HepG2 (cell line): ENCODE data around the gene TPGS1. TPM values are rescaled to one million over a fixed set of nuclear protein-coding genes. Genes with fewer than 3 reads are reported as not detected.

ENCODE experiments used
- ATAC-seq: fragments of 200-7000 bp; cut with Tn5 transposase; 3 replicates; pipeline ENCODE4 v1.9.1; 2020; ENCODE audit warnings: mild to moderate bottlenecking, moderate library complexity
- BruUV-seq: library from RNA; stranded (reverse); fragments of 400-500 nt; replicated peaks from 2 replicates; lab custom pipeline; 2021; lab: Mats Ljungman, UMichigan
- CTCF ChIA-PET: fragments of 300-600 bp; formaldehyde crosslinking; extraction: SDS; loops from one replicate; lab custom pipeline; 2021; ENCODE audit warnings: low total read pairs, inconsistent platforms, low intra/inter-chr PET ratio; lab: Yijun Ruan, JAX
- POLR2A ChIA-PET: fragments of 350-600 bp; sonication (Branson Sonifier 250); formaldehyde crosslinking; loops from one replicate; lab custom pipeline; 2020; ENCODE audit warnings: antibody characterized with exemption, inconsistent platforms; lab: Yijun Ruan, JAX
- DNase-seq: peaks from one replicate; pipeline ENCODE4 v3.0.0-alpha.2; 2015; ENCODE audit warnings: low spot score
- FAIRE-seq: peaks from 3 replicates; lab custom pipeline; 2011; peaks lifted over from hg19 to GRCh38; lab: Jason Lieb, UNC
- H2AFZ ChIP-seq: one replicate; pipeline ENCODE4 v1.6.1; 2011; ENCODE audit warnings: low read length, inconsistent platforms
- H3K27ac ChIP-seq: fragments of 300-600 bp; 3 replicates; pipeline ENCODE4 v1.8.0; 2011; ENCODE audit warnings: mixed run types, mild to moderate bottlenecking, mixed read lengths, low read length, inconsistent platforms; ENCODE audit not compliant: insufficient read depth; ENCODE audit errors: extremely low read length
- H3K27me3 ChIP-seq, 2 experiments: fragments of 200-600 bp in 1 of 2; 2 replicates in 1 of 2; 3 replicates in 1 of 2; pipeline versions ENCODE4 v1.6.0 to v1.8.0; 2011; ENCODE audit warnings: low read length in 2 of 2, mild to moderate bottlenecking in 2 of 2, moderate library complexity in 2 of 2, inconsistent platforms in 1 of 2; ENCODE audit not compliant: insufficient read depth in 2 of 2, control insufficient read depth in 1 of 2
- H3K36me3 ChIP-seq, 2 experiments: fragments of 200-600 bp in 1 of 2; replicated peaks in 1 of 2; 2 replicates in 1 of 2; 3 replicates in 1 of 2; pipeline versions ENCODE4 v1.5.1 to v1.8.0; 2011; ENCODE audit warnings: low read length in 2 of 2, inconsistent platforms in 1 of 2; ENCODE audit not compliant: insufficient read depth in 2 of 2, control insufficient read depth in 1 of 2
- H3K4me1 ChIP-seq: 2 replicates; pipeline ENCODE4 v1.5.1; 2012; ENCODE audit warnings: low read length, inconsistent platforms; ENCODE audit not compliant: insufficient read depth
- H3K4me2 ChIP-seq: 2 replicates; pipeline ENCODE4 v1.6.0; 2011; ENCODE audit warnings: low read depth, low read length, inconsistent platforms
- H3K4me3 ChIP-seq, 3 experiments: fragments of 200-600 bp in 1 of 3; sonication (generic), shearing (Covaris generic) in 1 of 3; replicated peaks in 1 of 3; 2 replicates each; pipeline ENCODE4 v1.5.1; 2011 to 2016; ENCODE audit warnings: low read length in 3 of 3, inconsistent platforms in 2 of 3, low read depth in 2 of 3, mild to moderate bottlenecking in 2 of 3, control low read depth in 1 of 3, mixed read lengths in 1 of 3; ENCODE audit not compliant: insufficient read depth in 1 of 3
- H3K79me2 ChIP-seq: one replicate; pipeline ENCODE4 v1.6.1; 2011; ENCODE audit warnings: low read length, inconsistent platforms; ENCODE audit not compliant: insufficient read depth
- H3K9ac ChIP-seq: 2 replicates; pipeline ENCODE4 v1.6.0; 2011; ENCODE audit warnings: mild to moderate bottlenecking, low read depth, low read length, inconsistent platforms; ENCODE audit not compliant: insufficient read depth
- H3K9me3 ChIP-seq: 2 replicates; pipeline ENCODE4 v1.5.1; 2012; ENCODE audit warnings: mild to moderate bottlenecking, low read length
- H4K20me1 ChIP-seq: 2 replicates; pipeline ENCODE4 v1.6.0; 2011; ENCODE audit warnings: inconsistent platforms, mild to moderate bottlenecking, low read length, moderate library complexity; ENCODE audit not compliant: insufficient read depth
- FOXO4 ChIP-seq: sonication (generic); formaldehyde crosslinking; conservative IDR thresholded peaks from 2 replicates; pipeline ENCODE4 v1.8.1; 2023; ENCODE audit warnings: missing genetic modification reagents
- GATAD1 ChIP-seq: IDR thresholded peaks from 2 replicates; pipeline ENCODE4 v1.6.1; 2016; ENCODE audit warnings: missing genetic modification reagents, missing compliant biosample characterization
- GPBP1L1 ChIP-seq: sonication (generic); formaldehyde crosslinking; IDR thresholded peaks from 2 replicates; pipeline ENCODE4 v1.5.0; 2020; ENCODE audit warnings: mild to moderate bottlenecking, missing genetic modification reagents
- RBAK ChIP-seq: sonication (generic); formaldehyde crosslinking; IDR thresholded peaks from 2 replicates; pipeline ENCODE4 v1.5.1; 2020; ENCODE audit warnings: mild to moderate bottlenecking, missing genetic modification reagents
- SRSF1 ChIP-seq: fragments of 200-400 bp; formaldehyde crosslinking; optimal IDR thresholded peaks from 2 replicates; pipeline ENCODE3; 2017; ENCODE audit warnings: mild to moderate bottlenecking, low read depth, low read length, moderate library complexity
- STAG1 ChIP-seq: sonication (generic); formaldehyde crosslinking; IDR thresholded peaks from 2 replicates; pipeline ENCODE4 v1.4.0; 2020; ENCODE audit warnings: missing genetic modification reagents
- ZBTB21 ChIP-seq: sonication (generic); formaldehyde crosslinking; IDR thresholded peaks from 2 replicates; pipeline ENCODE4 v1.4.0; 2020; ENCODE audit warnings: missing genetic modification reagents
- ZFP36 ChIP-seq: fragments of 150-350 bp; IDR thresholded peaks from 2 replicates; pipeline ENCODE4 v1.6.1; 2018; ENCODE audit warnings: borderline replicate concordance, low read length, low read depth; ENCODE audit not compliant: partially characterized antibody
- ZNF329 ChIP-seq: sonication (generic); formaldehyde crosslinking; IDR thresholded peaks from 2 replicates; pipeline ENCODE4 v1.9.0; 2021; ENCODE audit warnings: low read depth, mild to moderate bottlenecking, missing genetic modification reagents
- ZNF550 ChIP-seq: sonication (generic); formaldehyde crosslinking; IDR thresholded peaks from 2 replicates; pipeline ENCODE4 v1.4.0; 2020; ENCODE audit warnings: mild to moderate bottlenecking, missing genetic modification reagents, borderline replicate concordance
- ZNF879 ChIP-seq: sonication (generic); formaldehyde crosslinking; IDR thresholded peaks from 2 replicates; pipeline ENCODE4 v1.8.1; 2023; ENCODE audit warnings: missing genetic modification reagents
- WGBS: methylation state at CpG from one replicate; pipeline ENCODE4 v1.1.6; 2017; ENCODE audit warnings: low lambda C conversion rate; 5-methylcytosine and 5-hydroxymethylcytosine counted together
- in situ Hi-C: cut with HindIII; loops from 2 replicates; pipeline ENCODE4 v1.10.0; 2017; ENCODE audit warnings: low pct_unique_long_range_greater_than_20kb; ENCODE audit not compliant: extremely low pct_ligation_motif_present
- intact Hi-C: fragments of 100-400 bp; cut with micrococcal nuclease; formaldehyde crosslinking; loops from one replicate; pipeline ENCODE4 v1.10.0; 2022; ENCODE audit not compliant: unreplicated experiment
- polyA plus RNA-seq, 8 experiments: library from polyadenylated mRNA; depleted of rRNA in 3 of 8; stranded (reverse) in 7 of 8; unstranded in 1 of 8; fragments of >200 nt; fragmentation: Illumina TruSeq in 4 of 8; extraction: Trizol in 4 of 8; gene quantifications; 2 replicates each; pipeline versions ENCODE4 v1.2.1 to v1.2.3, GENCODE V29; 2011 to 2016; ENCODE audit warnings: low read depth in 4 of 8, missing spikeins in 1 of 8, mixed read lengths in 1 of 8; ENCODE audit not compliant: insufficient read depth in 1 of 8
- total RNA-seq, 5 experiments: library from RNA; depleted of rRNA; stranded (reverse); fragments of >200 nt; fragmentation: Illumina TruSeq; extraction: Trizol; gene quantifications; 2 replicates each; pipeline ENCODE4 v1.2.3, GENCODE V29; 2016; ENCODE audit warnings: low read depth in 1 of 5
- TF ChIP-seq, protein P1 (sequence below): sonication (generic); formaldehyde crosslinking; IDR thresholded peaks from 2 replicates; pipeline ENCODE4 v1.9.0; 2021; ENCODE audit warnings: missing genetic modification reagents, mild to moderate bottlenecking, borderline replicate concordance
- TF ChIP-seq, protein P2 (sequence below): sonication (generic); formaldehyde crosslinking; IDR thresholded peaks from 2 replicates; pipeline ENCODE4 v1.5.0; 2020; ENCODE audit warnings: mild to moderate bottlenecking, missing genetic modification reagents, moderate library complexity

Gene TPGS1
- total and polyA plus RNA-seq, 2 of the 13 experiments (the other 11 are each of a cell fraction or from before 2014, with no cell fraction given) = 1.1 to 6.2 TPM

- TF ChIP-seq GPBP1L1 (CRISPR knock-in tag) (no peak), ZFP36 (peak; percentile 82), ZNF550 (CRISPR knock-in tag) (no peak), ZNF329 (CRISPR knock-in tag) (peak; percentile 100), FOXO4 (CRISPR knock-in tag) (0 out of 2 replicates have a peak, but pooled peaks have one; percentile 62)
- TF ChIP-seq, all 625 proteins: peak for 5
Measured at GRCh38 chr19:547836-548720, 40.8 kb downstream of the TPGS1 start (continued).

- Histone ChIP-seq H3K27ac (no peak overlapping the region), H2AFZ (no peak overlapping the region), H3K9me3 (no peaks in the 10 kb centered on the region), H3K9ac (no peak overlapping the region), H3K27me3 (peaks cover 5 to 17% of the 10 kb centered on the region in 2 experiments; a peak in 3 of 5 replicates), H3K36me3 (no peaks in the 10 kb centered on the region), H3K4me3 (no peak overlapping the region; a peak in 1 of 6 replicates), H3K4me2 (peak overlapping the region; percentile 3; the same call in 1 of the 2 replicates), H4K20me1 (no peaks in the 10 kb centered on the region; the same call in 1 of the 2 replicates), H3K79me2 (no peaks in the 10 kb centered on the region), H3K4me1 (peaks cover 16% of the 10 kb centered on the region)
- no TSS peak for BruUV-seq
- in situ Hi-C loops (no loop called here), intact Hi-C loops (no loop called here)
- ChIA-PET POLR2A (interaction anchor here (1.0 kb wide), 1 partner anchor 24 kb away, joined by 3 read pairs; no protein-coding TSS in a partner anchor), CTCF (interaction anchor here (0.9 to 1.5 kb wide), 3 partner anchors 23 to 79 kb away, joined by 3 to 23 read pairs (median 3); partner anchors contain the start of gene BSG)
- no peak for DNase-seq
- peak; percentile 19 for ATAC-seq
- WGBS = 46% methylated on average over 18 of the region's 52 CpGs
- FAIRE-seq = no peak
- TF ChIP-seq RBAK (CRISPR knock-in tag) = no peak
- peak; percentile 4 for TF ChIP-seq SRSF1
- no peak for TF ChIP-seq ZNF879 (CRISPR knock-in tag)
- no peak for TF ChIP-seq ZBTB21 (CRISPR knock-in tag)
- no peak for TF ChIP-seq GATAD1 (CRISPR knock-in tag)
- TF ChIP-seq, protein P1, sequence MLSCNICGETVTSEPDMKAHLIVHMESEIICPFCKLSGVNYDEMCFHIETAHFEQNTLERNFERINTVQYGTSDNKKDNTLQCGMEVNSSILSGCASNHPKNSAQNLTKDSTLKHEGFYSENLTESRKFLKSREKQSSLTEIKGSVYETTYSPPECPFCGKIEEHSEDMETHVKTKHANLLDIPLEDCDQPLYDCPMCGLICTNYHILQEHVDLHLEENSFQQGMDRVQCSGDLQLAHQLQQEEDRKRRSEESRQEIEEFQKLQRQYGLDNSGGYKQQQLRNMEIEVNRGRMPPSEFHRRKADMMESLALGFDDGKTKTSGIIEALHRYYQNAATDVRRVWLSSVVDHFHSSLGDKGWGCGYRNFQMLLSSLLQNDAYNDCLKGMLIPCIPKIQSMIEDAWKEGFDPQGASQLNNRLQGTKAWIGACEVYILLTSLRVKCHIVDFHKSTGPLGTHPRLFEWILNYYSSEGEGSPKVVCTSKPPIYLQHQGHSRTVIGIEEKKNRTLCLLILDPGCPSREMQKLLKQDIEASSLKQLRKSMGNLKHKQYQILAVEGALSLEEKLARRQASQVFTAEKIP = no peak
- TF ChIP-seq, protein P2, sequence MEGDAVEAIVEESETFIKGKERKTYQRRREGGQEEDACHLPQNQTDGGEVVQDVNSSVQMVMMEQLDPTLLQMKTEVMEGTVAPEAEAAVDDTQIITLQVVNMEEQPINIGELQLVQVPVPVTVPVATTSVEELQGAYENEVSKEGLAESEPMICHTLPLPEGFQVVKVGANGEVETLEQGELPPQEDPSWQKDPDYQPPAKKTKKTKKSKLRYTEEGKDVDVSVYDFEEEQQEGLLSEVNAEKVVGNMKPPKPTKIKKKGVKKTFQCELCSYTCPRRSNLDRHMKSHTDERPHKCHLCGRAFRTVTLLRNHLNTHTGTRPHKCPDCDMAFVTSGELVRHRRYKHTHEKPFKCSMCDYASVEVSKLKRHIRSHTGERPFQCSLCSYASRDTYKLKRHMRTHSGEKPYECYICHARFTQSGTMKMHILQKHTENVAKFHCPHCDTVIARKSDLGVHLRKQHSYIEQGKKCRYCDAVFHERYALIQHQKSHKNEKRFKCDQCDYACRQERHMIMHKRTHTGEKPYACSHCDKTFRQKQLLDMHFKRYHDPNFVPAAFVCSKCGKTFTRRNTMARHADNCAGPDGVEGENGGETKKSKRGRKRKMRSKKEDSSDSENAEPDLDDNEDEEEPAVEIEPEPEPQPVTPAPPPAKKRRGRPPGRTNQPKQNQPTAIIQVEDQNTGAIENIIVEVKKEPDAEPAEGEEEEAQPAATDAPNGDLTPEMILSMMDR (CRISPR knock-in tag) = peak; percentile 61
- TF ChIP-seq STAG1 (CRISPR knock-in tag) = peak; percentile 39
Measured at GRCh38 chr19:548886-549830, 41.9 kb downstream of the TPGS1 start.
